ENCODE results near the gene MRPL41.
A peak's percentile ranks its signal among the peaks of the same experiment; 100 is the strongest.
"Not testable (repeated sequence)": the region's sequence is repeated elsewhere in the genome, so short reads cannot be mapped to it uniquely, and the experiment has no call there.

The MRPL41 gene

DNA sequence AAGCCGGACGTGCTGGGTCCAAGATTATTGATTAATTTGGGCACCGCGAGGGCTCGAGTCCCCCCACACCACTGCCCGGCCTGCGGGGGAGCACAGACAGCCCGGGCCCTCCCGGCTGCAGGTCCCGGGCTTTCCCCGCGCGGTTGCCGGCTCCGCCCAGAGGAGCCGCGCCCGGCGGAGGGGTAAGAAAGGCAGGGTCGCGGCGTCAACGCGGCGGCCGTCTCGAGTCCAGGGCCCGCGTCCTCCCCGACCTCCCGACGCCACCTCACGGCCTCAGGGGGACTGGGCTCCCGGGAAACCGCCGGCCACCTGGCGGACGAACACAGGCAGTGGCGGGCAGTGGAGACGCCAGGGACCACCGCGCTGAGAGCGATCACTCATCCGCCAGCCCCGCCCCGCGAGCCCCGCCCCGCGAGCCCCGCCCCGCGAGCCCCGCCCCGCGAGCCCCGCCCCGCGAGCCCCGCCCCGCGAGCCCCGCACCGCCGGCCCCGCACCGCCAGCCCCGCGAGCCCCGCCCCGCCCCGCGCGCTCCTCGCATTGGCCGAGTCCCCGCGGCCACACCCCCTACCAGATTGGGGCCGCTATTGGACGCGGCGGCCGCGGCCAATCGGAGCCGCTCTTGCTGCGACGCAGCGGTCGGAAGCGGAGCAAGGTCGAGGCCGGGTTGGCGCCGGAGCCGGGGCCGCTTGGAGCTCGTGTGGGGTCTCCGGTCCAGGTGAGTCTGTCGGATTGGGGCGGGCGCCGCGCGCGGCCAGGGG lies at the start of gene MRPL41:
Gene MRPL41, plus strand, starts transcription at position 616 of the 758 bp plus-strand sequence. CDS start 203 bp downstream, outside the sequence.
- peaks cover 44 to 56% (median 50%) of the 10 kb centered on the region in 10 experiments for H3K4me1 ChIP-seq
- TF ChIP-seq Cebpa-rat (IDR thresholded peaks at IDR 0.05), result no peak
- peaks cover 0 to 4% (median under 1%) of the 10 kb centered on the region in 11 experiments; a peak in 10 of 22 replicates for H3K9me3 ChIP-seq (replicated peaks in 1 of 11)
- peak within 1 kb of the TSS; percentile 86 to 97 (median 93) for H3K4me2 ChIP-seq
- H3K9ac ChIP-seq, result peak within 1 kb of the TSS; percentile 73 to 82 (median 81)
- H3K27ac ChIP-seq, result peak within 1 kb of the TSS; percentile 11 to 76 (median 66); a peak in 20 of 22 replicates
- H3K36me3 ChIP-seq, result peaks cover 20 to 39% (median 28%) of the 10 kb centered on the region in 11 experiments
- H3K27me3 ChIP-seq, result no peaks in the 10 kb centered on the region
- H3K4me3 ChIP-seq, result peak within 1 kb of the TSS; percentile 63 to 79 (median 70)
- H4K20me1 ChIP-seq, result peaks cover 0 to 45% (median 19%) of the 10 kb centered on the region in 11 experiments; a peak in 14 of 22 replicates

GRCh38 chr9:137502008-137502911 lies 49.4 kb upstream of the MRPL41 start:
- Histone ChIP-seq H3K4me3 (no peak overlapping the region), H3K27ac (no peak overlapping the region), H3K9ac (no peak overlapping the region), H3K4me2 (no peak overlapping the region), H4K20me1 (peaks cover 0 to 18% (median 0%) of the 10 kb centered on the region in 11 experiments; a peak in 4 of 22 replicates), H3K9me3 (replicated peaks in 1 of 11) (peaks cover 0 to 29% (median 0%) of the 10 kb centered on the region in 11 experiments; a peak in 7 of 22 replicates), H3K36me3 (peaks cover 0 to 6% (median 0%) of the 10 kb centered on the region in 11 experiments; a peak in 5 of 22 replicates), H3K4me1 (peaks cover 0 to 39% (median 25%) of the 10 kb centered on the region in 10 experiments; a peak in 18 of 20 replicates), H3K27me3 (0 out of 22 replicates have a peak, but pooled peaks cover 0 to 7% (median 0%) of the 10 kb centered on the region in 11 experiments)
- TF ChIP-seq Cebpa-rat (IDR thresholded peaks at IDR 0.05), result no peak

- H3K9ac ChIP-seq, result no peak overlapping the region
- no peak overlapping the region for H3K27ac ChIP-seq
- H3K27me3 ChIP-seq, result 0 out of 22 replicates have a peak, but pooled peaks cover 0 to 7% (median 0%) of the 10 kb centered on the region in 11 experiments
- no peak for TF ChIP-seq Cebpa-rat (IDR thresholded peaks at IDR 0.05)
- peaks cover 0 to 39% (median 25%) of the 10 kb centered on the region in 10 experiments; a peak in 18 of 20 replicates for H3K4me1 ChIP-seq
- no peak overlapping the region for H3K4me3 ChIP-seq
- peaks cover 0 to 6% (median 0%) of the 10 kb centered on the region in 11 experiments; a peak in 3 of 22 replicates for H3K36me3 ChIP-seq
- H3K4me2 ChIP-seq, result no peak overlapping the region
- H3K9me3 ChIP-seq (replicated peaks in 1 of 11), result peaks cover 0 to 29% (median 0%) of the 10 kb centered on the region in 11 experiments; a peak in 7 of 22 replicates
- H4K20me1 ChIP-seq, result peaks cover 0 to 18% (median 0%) of the 10 kb centered on the region in 11 experiments; a peak in 4 of 22 replicates
Observed at GRCh38 chr9:137504432-137504777, 47.3 kb upstream of the MRPL41 start.

- Histone ChIP-seq H3K27ac (no peak overlapping the region), H3K4me3 (no peak overlapping the region), H3K4me1 (peaks cover 0 to 31% (median 24%) of the 10 kb centered on the region in 10 experiments; a peak in 18 of 20 replicates), H3K4me2 (peak overlapping the region; percentile 11 to 79 (median 68); a peak in 20 of 22 replicates), H3K36me3 (no peaks in the 10 kb centered on the region; a peak in 2 of 22 replicates), H3K9me3 (replicated peaks in 1 of 11) (peaks cover 0 to 29% (median 0%) of the 10 kb centered on the region in 11 experiments; a peak in 7 of 22 replicates), H4K20me1 (peaks cover 0 to 18% (median 0%) of the 10 kb centered on the region in 11 experiments; a peak in 4 of 22 replicates), H3K9ac (no peak overlapping the region), H3K27me3 (0 out of 22 replicates have a peak, but pooled peaks cover 0 to 7% (median 0%) of the 10 kb centered on the region in 11 experiments)
- TF ChIP-seq Cebpa-rat (IDR thresholded peaks at IDR 0.05), result no peak
Observed at GRCh38 chr9:137505421-137506140, 46.1 kb upstream of the MRPL41 start.

DNA sequence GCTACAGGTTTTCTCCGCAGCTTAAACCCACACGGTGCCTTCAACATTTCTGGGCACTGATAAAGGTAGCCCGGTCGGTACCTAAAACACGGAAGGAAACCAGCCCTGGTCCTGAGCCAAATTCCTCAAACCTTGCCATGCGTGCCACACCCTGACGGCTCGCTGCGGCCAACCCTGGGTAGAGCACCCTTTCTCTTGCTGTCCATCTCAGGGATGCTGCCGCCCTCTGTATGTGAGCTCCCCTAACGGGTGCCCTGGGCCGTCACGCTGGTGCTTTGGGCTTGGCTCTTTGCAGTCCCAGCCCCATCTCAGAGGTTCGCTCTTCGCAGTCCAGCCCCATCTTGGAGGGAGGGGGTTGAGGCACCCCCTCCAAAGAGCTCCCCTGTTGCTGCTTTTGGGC lies 45.4 kb upstream of the MRPL41 start:
- no peak for TF ChIP-seq Cebpa-rat (IDR thresholded peaks at IDR 0.05)
- Histone ChIP-seq H3K27ac (no peak overlapping the region), H3K9ac (no peak overlapping the region), H3K4me1 (peaks cover 0 to 24% (median 18%) of the 10 kb centered on the region in 10 experiments; a peak in 18 of 20 replicates), H3K36me3 (peaks cover 0 to under 1% (median 0%) of the 10 kb centered on the region in 11 experiments; a peak in 2 of 22 replicates), H3K4me3 (no peak overlapping the region), H4K20me1 (peaks cover 0 to 18% (median 0%) of the 10 kb centered on the region in 11 experiments; a peak in 4 of 22 replicates), H3K9me3 (replicated peaks in 1 of 11) (peaks cover 0 to 29% (median 0%) of the 10 kb centered on the region in 11 experiments; a peak in 7 of 22 replicates), H3K4me2 (peak overlapping the region; percentile 11 to 79 (median 68); a peak in 20 of 22 replicates), H3K27me3 (0 out of 22 replicates have a peak, but pooled peaks cover 0 to 7% (median 0%) of the 10 kb centered on the region in 11 experiments)

GRCh38 chr9:137506702-137507171 lies 44.9 kb upstream of the MRPL41 start:
- Histone ChIP-seq H3K36me3 (peaks cover 0 to 5% (median 0%) of the 10 kb centered on the region in 11 experiments; a peak in 1 of 22 replicates), H3K4me2 (peak overlapping the region in 10 of 11 experiments; percentile 11 to 79 (median 68); a peak in 16 of 22 replicates), H4K20me1 (peaks cover 0 to 18% (median 0%) of the 10 kb centered on the region in 11 experiments; a peak in 4 of 22 replicates), H3K9ac (no peak overlapping the region), H3K4me3 (no peak overlapping the region), H3K4me1 (peaks cover 0 to 23% (median 18%) of the 10 kb centered on the region in 10 experiments; a peak in 18 of 20 replicates), H3K27me3 (0 out of 22 replicates have a peak, but pooled peaks cover 0 to 7% (median 0%) of the 10 kb centered on the region in 11 experiments), H3K9me3 (replicated peaks in 1 of 11) (peaks cover 0 to 29% (median 0%) of the 10 kb centered on the region in 11 experiments; a peak in 7 of 22 replicates), H3K27ac (no peak overlapping the region)
- TF ChIP-seq Cebpa-rat (IDR thresholded peaks at IDR 0.05), result no peak

DNA sequence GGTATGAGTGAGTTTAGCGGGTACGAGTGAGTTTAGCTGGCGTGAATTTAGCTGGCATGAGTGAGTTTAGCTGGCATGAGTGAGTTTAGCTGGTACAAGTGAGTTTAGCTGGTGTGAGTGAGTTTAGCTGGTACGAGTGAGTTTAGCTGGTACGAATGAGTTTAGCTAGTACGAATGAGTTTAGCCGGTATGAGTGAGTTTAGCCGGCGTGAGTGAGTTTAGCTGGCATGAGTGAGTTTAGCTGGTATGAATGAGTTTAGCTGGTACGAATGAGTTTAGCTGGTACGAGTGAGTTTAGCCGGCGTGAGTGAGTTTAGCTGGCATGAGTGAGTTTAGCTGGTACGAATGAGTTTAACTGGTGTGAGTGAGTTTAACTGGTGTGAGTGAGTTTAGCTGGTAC lies 42.5 kb upstream of the MRPL41 start:
- Histone ChIP-seq H3K4me3 (no peak overlapping the region), H4K20me1 (peaks cover 0 to 18% (median 0%) of the 10 kb centered on the region in 11 experiments; a peak in 4 of 22 replicates), H3K4me1 (peaks cover 0 to 35% (median 31%) of the 10 kb centered on the region in 10 experiments; a peak in 18 of 20 replicates), H3K27me3 (0 out of 22 replicates have a peak, but pooled peaks cover 0 to 7% (median 0%) of the 10 kb centered on the region in 11 experiments), H3K36me3 (peaks cover 0 to 7% (median 0%) of the 10 kb centered on the region in 11 experiments; a peak in 1 of 22 replicates), H3K9ac (no peak overlapping the region), H3K9me3 (replicated peaks in 1 of 11) (peaks cover 0 to 14% (median 0%) of the 10 kb centered on the region in 11 experiments; a peak in 7 of 22 replicates), H3K4me2 (no peak overlapping the region), H3K27ac (no peak overlapping the region)
- no peak for TF ChIP-seq Cebpa-rat (IDR thresholded peaks at IDR 0.05)

GRCh38 chr9:137511126-137511525 lies 40.6 kb upstream of the MRPL41 start:
- H3K4me1 ChIP-seq, result peaks cover 0 to 38% (median 34%) of the 10 kb centered on the region in 10 experiments; a peak in 18 of 20 replicates
- not testable (repeated sequence) for H3K36me3 ChIP-seq; H3K9me3 ChIP-seq (replicated peaks in 1 of 11); H3K4me3 ChIP-seq; H3K4me2 ChIP-seq; H3K27ac ChIP-seq; H3K27me3 ChIP-seq; H3K9ac ChIP-seq; H4K20me1 ChIP-seq
